Gastroesophageal sphincter (tissue), 4 donors: ENCODE results near the gene TMEM26. TPM values are rescaled to one million over a fixed set of nuclear protein-coding genes. Genes with fewer than 3 reads are reported as not detected.

Experiments used
- ATAC-seq: fragments of 150-250 bp; one replicate; pipeline ENCODE4 v1.9.1; 2016; ENCODE audit warnings: mild to moderate bottlenecking, moderate library complexity
- H3K27ac ChIP-seq, 4 donors: fragments of 200-600 bp; sonication (generic) in 3 of 4; 1 replicate in 3 of 4; 2 replicates in 1 of 4; pipeline ENCODE4 v1.5.1; 2016 to 2019
- H3K27me3 ChIP-seq: fragments of 200-600 bp; sonication (generic); one replicate; pipeline ENCODE4 v1.5.1; 2019
- H3K36me3 ChIP-seq, 2 donors: fragments of 200-600 bp; sonication (generic); one replicate each; pipeline ENCODE4 v1.5.1; 2019; ENCODE audit warnings: control low read depth in 1 of 2
- H3K4me1 ChIP-seq, 3 donors: fragments of 200-600 bp; sonication (generic); 1 replicate in 2 of 3; 2 replicates in 1 of 3; pipeline ENCODE4 v1.5.1; 2016 to 2019; ENCODE audit warnings: control low read depth in 2 of 3
- H3K4me3 ChIP-seq, 2 donors: fragments of 200-600 bp; sonication (generic); one replicate each; pipeline ENCODE4 v1.5.1; 2019; ENCODE audit warnings: mild to moderate bottlenecking in 1 of 2, moderate library complexity in 1 of 2
- H3K9me3 ChIP-seq, 3 donors: fragments of 200-600 bp; sonication (generic); one replicate each; pipeline ENCODE4 v1.5.1; 2017 to 2019; ENCODE audit warnings: control low read depth in 2 of 3
- EP300 ChIP-seq: sonication (generic); formaldehyde crosslinking; IDR thresholded peaks from one replicate; pipeline ENCODE4 v1.6.1; 2017; ENCODE audit warnings: antibody characterized with exemption, mild to moderate bottlenecking
- POLR2A ChIP-seq, 2 donors: fragments of 450-650 bp; IDR thresholded peaks; one replicate each; pipeline ENCODE4 v1.6.1; 2017; ENCODE audit warnings: antibody characterized with exemption in 2 of 2, mild to moderate bottlenecking in 2 of 2, moderate library complexity in 1 of 2
- POLR2AphosphoS5 ChIP-seq: sonication (generic); formaldehyde crosslinking; IDR thresholded peaks from one replicate; pipeline ENCODE4 v1.6.1; 2017; ENCODE audit warnings: antibody characterized with exemption
- WGBS, 2 donors: methylation state at CpG; one replicate each; pipeline ENCODE4 v1.1.5; 2018; ENCODE audit warnings: low coverage in 1 of 2; 5-methylcytosine and 5-hydroxymethylcytosine counted together
- total RNA-seq, 4 donors: library from RNA; depleted of rRNA; stranded (reverse); fragments of >200 nt; gene quantifications; one replicate each; pipeline ENCODE4 v1.1.0, GENCODE V29; 2016
- TF ChIP-seq, protein P1 (sequence below), 4 experiments: fragments of 200-600 bp in 2 of 4; fragments of 450-650 bp in 2 of 4; sonication (generic) in 1 of 4; IDR thresholded peaks; one replicate each; pipeline ENCODE4 v1.5.1; 2017 to 2019; ENCODE audit warnings: antibody characterized with exemption in 4 of 4, mild to moderate bottlenecking in 2 of 4, moderate library complexity in 2 of 4

Gene TMEM26
- total RNA-seq, 4 donors from 2014 or later = 0.12 to 1.7 (median 0.40) TPM; not detected in 1

DNA sequence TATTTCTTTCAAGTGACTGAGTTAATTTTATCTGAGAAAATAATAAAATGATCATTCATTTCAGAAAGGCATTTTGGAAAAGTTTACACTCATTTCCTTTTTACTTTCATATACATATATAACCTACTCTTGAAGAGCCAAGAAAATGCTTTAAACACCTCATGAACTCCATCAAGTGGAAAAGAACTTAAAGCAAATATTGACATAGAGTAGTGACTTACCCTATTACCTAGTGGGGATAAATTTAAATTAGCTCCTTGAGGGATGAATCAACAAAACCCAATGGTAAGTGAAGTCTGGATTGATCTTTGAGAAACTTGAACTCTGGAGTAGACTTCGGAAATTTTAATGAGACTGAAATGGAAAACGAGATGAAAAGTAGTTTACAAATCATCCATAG is 88.6 kb downstream of the TMEM26 start:
- no peak overlapping the region for H3K4me3 ChIP-seq
- H3K4me1 ChIP-seq = no peaks in the 10 kb centered on the region
- no peak overlapping the region for H3K27ac ChIP-seq
- no peaks in the 10 kb centered on the region for H3K27me3 ChIP-seq
- 33 to 69% methylated on average over 1 to 2 of the region's 2 CpGs for WGBS, 2 donors
- TF ChIP-seq POLR2A (IDR thresholded peaks at IDR 0.05) (no peak), EP300 (no peak), POLR2AphosphoS5 (no peak)
- TF ChIP-seq, protein P1, sequence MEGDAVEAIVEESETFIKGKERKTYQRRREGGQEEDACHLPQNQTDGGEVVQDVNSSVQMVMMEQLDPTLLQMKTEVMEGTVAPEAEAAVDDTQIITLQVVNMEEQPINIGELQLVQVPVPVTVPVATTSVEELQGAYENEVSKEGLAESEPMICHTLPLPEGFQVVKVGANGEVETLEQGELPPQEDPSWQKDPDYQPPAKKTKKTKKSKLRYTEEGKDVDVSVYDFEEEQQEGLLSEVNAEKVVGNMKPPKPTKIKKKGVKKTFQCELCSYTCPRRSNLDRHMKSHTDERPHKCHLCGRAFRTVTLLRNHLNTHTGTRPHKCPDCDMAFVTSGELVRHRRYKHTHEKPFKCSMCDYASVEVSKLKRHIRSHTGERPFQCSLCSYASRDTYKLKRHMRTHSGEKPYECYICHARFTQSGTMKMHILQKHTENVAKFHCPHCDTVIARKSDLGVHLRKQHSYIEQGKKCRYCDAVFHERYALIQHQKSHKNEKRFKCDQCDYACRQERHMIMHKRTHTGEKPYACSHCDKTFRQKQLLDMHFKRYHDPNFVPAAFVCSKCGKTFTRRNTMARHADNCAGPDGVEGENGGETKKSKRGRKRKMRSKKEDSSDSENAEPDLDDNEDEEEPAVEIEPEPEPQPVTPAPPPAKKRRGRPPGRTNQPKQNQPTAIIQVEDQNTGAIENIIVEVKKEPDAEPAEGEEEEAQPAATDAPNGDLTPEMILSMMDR (IDR thresholded peaks at IDR 0.05) = no peak
- ATAC-seq = no peak
- H3K36me3 ChIP-seq = no peaks in the 10 kb centered on the region
- no peaks in the 10 kb centered on the region for H3K9me3 ChIP-seq

DNA sequence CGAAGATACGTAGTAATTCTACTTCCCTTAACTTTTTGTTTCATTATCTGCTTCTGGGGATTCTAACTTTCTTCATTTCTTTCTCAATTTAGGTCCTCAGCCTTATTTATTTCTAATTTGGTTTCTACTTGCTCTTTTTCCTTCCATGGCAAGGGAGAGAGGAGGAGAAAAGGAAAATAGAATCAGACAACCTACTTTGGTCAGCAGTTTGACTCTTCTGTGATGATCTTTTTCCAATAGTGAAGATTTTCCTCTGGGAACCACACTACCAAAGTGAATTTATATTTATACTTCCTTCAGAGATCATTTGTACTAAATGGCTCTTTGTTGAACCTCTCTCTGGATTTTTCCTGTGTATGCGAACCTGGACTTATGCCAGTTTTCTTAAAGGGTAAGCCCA is 90.2 kb downstream of the TMEM26 start:
- Histone ChIP-seq H3K4me1 (no peaks in the 10 kb centered on the region), H3K27me3 (no peaks in the 10 kb centered on the region), H3K27ac (no peak overlapping the region), H3K4me3 (no peak overlapping the region), H3K36me3 (no peaks in the 10 kb centered on the region), H3K9me3 (no peaks in the 10 kb centered on the region)
- 54 to 64% methylated on average over 3 of the region's 3 CpGs for WGBS, 2 donors
- no peak for ATAC-seq
- TF ChIP-seq, protein P1 (IDR thresholded peaks at IDR 0.05) = no peak
- no peak for TF ChIP-seq EP300
- no peak for TF ChIP-seq POLR2AphosphoS5

DNA sequence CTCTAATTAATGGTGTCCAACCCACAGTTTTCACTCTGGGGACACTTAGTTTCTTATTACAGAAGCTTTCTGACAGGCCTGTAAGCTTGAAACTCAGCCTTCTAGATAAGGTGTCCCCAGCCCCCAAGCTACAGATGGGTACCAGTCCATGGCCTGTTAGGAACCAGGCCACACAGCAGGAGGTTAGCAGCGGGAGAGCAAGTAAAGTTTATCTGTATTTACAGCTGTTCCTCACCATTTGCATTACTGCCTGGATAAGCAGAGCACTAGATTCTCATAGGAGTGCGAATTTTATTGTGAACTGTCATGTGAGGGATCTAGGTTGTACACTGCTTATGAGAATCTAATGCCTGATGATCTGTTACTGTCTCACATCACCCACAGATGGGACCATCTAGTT is 93.7 kb downstream of the TMEM26 start:
- TF ChIP-seq, protein P1 (IDR thresholded peaks at IDR 0.05) = no peak
- no peak for TF ChIP-seq EP300
- no peak for TF ChIP-seq POLR2AphosphoS5
- no peak for TF ChIP-seq POLR2A (IDR thresholded peaks at IDR 0.05)
- H3K36me3 ChIP-seq = no peaks in the 10 kb centered on the region
- H3K9me3 ChIP-seq = no peaks in the 10 kb centered on the region
- ATAC-seq = no peak
- WGBS, 2 donors = 93 to 100% methylated on average over 1 to 2 of the region's 2 CpGs
- no peak overlapping the region for H3K27ac ChIP-seq
- no peaks in the 10 kb centered on the region for H3K4me1 ChIP-seq
- no peaks in the 10 kb centered on the region for H3K27me3 ChIP-seq
- no peak overlapping the region for H3K4me3 ChIP-seq

DNA sequence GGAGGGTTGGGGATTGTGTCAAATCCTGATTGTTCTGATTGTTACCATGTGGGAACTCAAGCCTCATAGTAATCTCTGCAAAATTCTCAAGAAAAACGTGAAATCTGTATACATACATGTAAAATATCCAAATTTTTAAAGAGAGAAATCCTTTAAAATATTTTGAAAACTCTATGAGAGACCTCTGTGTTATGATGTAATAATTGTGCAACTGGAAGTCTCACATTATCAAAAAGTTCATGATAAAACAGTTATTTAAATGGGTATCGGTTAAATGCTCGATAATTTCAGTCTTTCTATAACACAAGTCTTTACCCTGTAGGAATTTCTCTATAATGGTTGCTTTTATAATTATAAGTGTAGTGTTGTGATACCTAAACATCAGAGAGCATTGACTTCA is 95.5 kb downstream of the TMEM26 start:
- Histone ChIP-seq H3K9me3 (no peaks in the 10 kb centered on the region), H3K4me1 (no peaks in the 10 kb centered on the region), H3K27me3 (no peaks in the 10 kb centered on the region), H3K4me3 (no peak overlapping the region), H3K27ac (no peak overlapping the region), H3K36me3 (no peaks in the 10 kb centered on the region)
- 90 to 93% methylated on average over 3 of the region's 3 CpGs for WGBS, 2 donors
- TF ChIP-seq POLR2A (IDR thresholded peaks at IDR 0.05) = no peak
- TF ChIP-seq EP300 = no peak
- no peak for TF ChIP-seq POLR2AphosphoS5
- TF ChIP-seq, protein P1 (IDR thresholded peaks at IDR 0.05) = no peak
- no peak for ATAC-seq

Other genes with a start within 250 kb of the TMEM26 start
- 1 to 10 TPM in 3 of 4 donors, under 1 TPM in 1; 0.94 to 1.6 (median 1.3) TPM for gene CABCOCO1, start 209.5 kb upstream of the TMEM26 start, total RNA-seq